AG10803 (cell line): ENCODE results near the gene PTPRM.

Experiments used
- DNase-seq: peaks from one replicate; pipeline ENCODE4 v3.0.0; 2010; ENCODE audit warnings: low read depth
- H3K4me3 ChIP-seq: 2 replicates; pipeline ENCODE4 v1.5.1; 2011; ENCODE audit warnings: mild to moderate bottlenecking, low read length, control low read depth
- TF ChIP-seq, protein P1 (sequence below): conservative IDR thresholded peaks from 2 replicates; pipeline ENCODE4 v1.5.1; 2011; ENCODE audit warnings: mild to moderate bottlenecking, low read length, control low read depth, inconsistent platforms

The PTPRM gene

GRCh38 chr18:8409151-8409550 lies 842.0 kb downstream of the PTPRM start:
- no peak for DNase-seq
- TF ChIP-seq, protein P1, sequence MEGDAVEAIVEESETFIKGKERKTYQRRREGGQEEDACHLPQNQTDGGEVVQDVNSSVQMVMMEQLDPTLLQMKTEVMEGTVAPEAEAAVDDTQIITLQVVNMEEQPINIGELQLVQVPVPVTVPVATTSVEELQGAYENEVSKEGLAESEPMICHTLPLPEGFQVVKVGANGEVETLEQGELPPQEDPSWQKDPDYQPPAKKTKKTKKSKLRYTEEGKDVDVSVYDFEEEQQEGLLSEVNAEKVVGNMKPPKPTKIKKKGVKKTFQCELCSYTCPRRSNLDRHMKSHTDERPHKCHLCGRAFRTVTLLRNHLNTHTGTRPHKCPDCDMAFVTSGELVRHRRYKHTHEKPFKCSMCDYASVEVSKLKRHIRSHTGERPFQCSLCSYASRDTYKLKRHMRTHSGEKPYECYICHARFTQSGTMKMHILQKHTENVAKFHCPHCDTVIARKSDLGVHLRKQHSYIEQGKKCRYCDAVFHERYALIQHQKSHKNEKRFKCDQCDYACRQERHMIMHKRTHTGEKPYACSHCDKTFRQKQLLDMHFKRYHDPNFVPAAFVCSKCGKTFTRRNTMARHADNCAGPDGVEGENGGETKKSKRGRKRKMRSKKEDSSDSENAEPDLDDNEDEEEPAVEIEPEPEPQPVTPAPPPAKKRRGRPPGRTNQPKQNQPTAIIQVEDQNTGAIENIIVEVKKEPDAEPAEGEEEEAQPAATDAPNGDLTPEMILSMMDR = no peak
- no peak overlapping the region for H3K4me3 ChIP-seq

DNA sequence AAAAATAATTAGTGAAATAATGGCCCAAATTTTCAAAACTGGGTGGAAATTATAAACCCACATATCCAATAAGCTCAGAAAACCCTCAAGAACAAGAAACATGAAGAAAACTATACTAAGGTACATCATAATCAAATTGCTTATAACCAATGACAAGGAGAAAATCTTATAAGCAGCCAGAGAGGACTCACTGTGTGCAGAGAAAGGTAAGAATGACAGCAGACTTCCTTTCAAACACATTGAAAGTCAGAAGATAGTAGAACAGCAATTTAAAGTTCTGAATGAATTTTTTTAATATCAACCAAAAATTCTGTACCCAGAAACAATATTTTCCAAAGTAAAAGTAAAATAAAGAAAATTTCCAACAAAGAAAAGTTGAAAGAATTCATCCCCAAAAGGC lies 844.4 kb downstream of the PTPRM start:
- DNase-seq = no peak
- TF ChIP-seq, protein P1 = no peak
- H3K4me3 ChIP-seq = no peak overlapping the region

DNA sequence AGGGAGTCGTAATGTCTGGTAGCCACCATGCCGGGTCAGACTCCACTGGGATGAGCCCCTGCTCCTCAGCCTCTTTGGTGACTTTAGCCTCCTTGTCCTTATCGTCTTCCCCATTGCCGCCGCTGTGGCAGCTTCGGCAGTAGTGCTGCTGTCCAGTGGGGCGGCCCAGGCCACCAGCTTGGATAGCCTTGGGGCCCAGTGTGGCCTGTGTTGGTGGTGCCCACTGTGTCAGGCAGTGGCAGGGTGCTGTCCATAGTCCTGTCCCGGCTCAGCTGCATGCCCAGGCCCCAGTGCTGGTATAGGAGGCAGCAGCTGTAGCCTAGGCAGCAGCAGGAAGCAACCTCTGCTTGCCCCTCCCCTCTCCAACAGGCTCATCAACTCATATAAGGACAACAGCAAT lies 845.0 kb downstream of the PTPRM start:
- TF ChIP-seq, protein P1 = no peak
- no peak for DNase-seq
- no peak overlapping the region for H3K4me3 ChIP-seq

GRCh38 chr18:8413189-8413588 lies 846.1 kb downstream of the PTPRM start:
- TF ChIP-seq, protein P1 = no peak
- no peak for DNase-seq

GRCh38 chr18:8413751-8414150 lies 846.6 kb downstream of the PTPRM start:
- no peak for DNase-seq
- TF ChIP-seq, protein P1 = no peak

More at GRCh38 chr18:8413189-8413588, 846.1 kb downstream of the PTPRM start:
- H3K4me3 ChIP-seq = no peak overlapping the region

GRCh38 chr18:8416212-8417019 lies 849.3 kb downstream of the PTPRM start:
- H3K4me3 ChIP-seq = no peak overlapping the region
- DNase-seq = no peak
- TF ChIP-seq, protein P1 = no peak

More at GRCh38 chr18:8413751-8414150, 846.6 kb downstream of the PTPRM start:
- no peak overlapping the region for H3K4me3 ChIP-seq

GRCh38 chr18:8422391-8422790 lies 855.3 kb downstream of the PTPRM start:
- TF ChIP-seq, protein P1 = no peak
- no peak overlapping the region for H3K4me3 ChIP-seq
- DNase-seq = no peak
